Ishikawa (cell line): Measurements from ENCODE around the gene C19orf18.

ENCODE experiments used
- CEBPB ChIP-seq: IDR thresholded peaks from 2 replicates; pipeline ENCODE4 v1.6.1; 2012
- CREB1 ChIP-seq: IDR thresholded peaks from 2 replicates; pipeline ENCODE4 v1.6.1; 2012; ENCODE audit warnings: low read depth
- EGR1 ChIP-seq: IDR thresholded peaks from 2 replicates; pipeline ENCODE4 v1.6.1; 2012
- EP300 ChIP-seq: IDR thresholded peaks from 2 replicates; pipeline ENCODE4 v1.6.1; 2012; ENCODE audit warnings: borderline replicate concordance
- FOXM1 ChIP-seq: IDR thresholded peaks from 2 replicates; pipeline ENCODE4 v1.6.1; 2012; ENCODE audit warnings: low read depth, borderline replicate concordance
- NFIC ChIP-seq: IDR thresholded peaks from 2 replicates; pipeline ENCODE4 v1.6.1; 2012
- RAD21 ChIP-seq: IDR thresholded peaks from 2 replicates; pipeline ENCODE4 v1.6.1; 2012; ENCODE audit warnings: low read depth
- TAF1 ChIP-seq: IDR thresholded peaks from 2 replicates; pipeline ENCODE4 v1.6.1; 2012; ENCODE audit warnings: low read depth, mild to moderate bottlenecking
- TCF12 ChIP-seq: IDR thresholded peaks from 2 replicates; pipeline ENCODE4 v1.6.1; 2012; ENCODE audit warnings: low read depth
- TEAD4 ChIP-seq: IDR thresholded peaks from 2 replicates; pipeline ENCODE4 v1.6.1; 2012
- YY1 ChIP-seq: IDR thresholded peaks from 2 replicates; pipeline ENCODE4 v1.6.1; 2012; ENCODE audit warnings: low read depth
- ZBTB7A ChIP-seq: IDR thresholded peaks from 2 replicates; pipeline ENCODE4 v1.6.1; 2012; ENCODE audit warnings: low read depth
- TF ChIP-seq, protein P1 (sequence below): IDR thresholded peaks from 2 replicates; pipeline ENCODE4 v1.6.1; 2012
- TF ChIP-seq, protein P2 (sequence below): IDR thresholded peaks from 2 replicates; pipeline ENCODE4 v1.6.1; 2012; ENCODE audit warnings: low read depth, mild to moderate bottlenecking
- TF ChIP-seq, protein P3 (sequence below): IDR thresholded peaks from 2 replicates; pipeline ENCODE4 v1.6.1; 2012

The C19orf18 gene

DNA sequence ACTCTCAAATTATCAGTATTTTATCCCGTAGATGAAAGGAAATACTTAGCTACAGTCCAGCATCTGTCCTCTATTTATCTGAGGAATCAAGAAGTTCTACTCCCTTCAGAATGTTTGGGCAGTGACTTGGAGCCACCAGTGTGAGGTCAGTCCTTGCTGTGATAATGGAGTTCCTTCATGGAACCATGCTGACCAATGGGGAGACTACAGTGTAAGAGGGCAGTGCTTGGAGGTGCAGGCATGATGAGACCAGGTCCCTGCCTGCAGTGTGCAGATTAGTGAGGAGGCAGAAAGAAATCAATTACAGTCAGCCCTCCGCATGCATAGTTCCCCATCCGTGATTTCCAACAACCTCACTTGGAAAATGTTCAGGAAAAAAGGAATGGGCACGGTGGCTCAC lies at the start of gene C19orf18:
C19orf18 (minus strand) TSS at position 101 of the 400 bp plus-strand sequence. CDS start 102 bp downstream, outside the sequence.
- TF ChIP-seq, protein P1, sequence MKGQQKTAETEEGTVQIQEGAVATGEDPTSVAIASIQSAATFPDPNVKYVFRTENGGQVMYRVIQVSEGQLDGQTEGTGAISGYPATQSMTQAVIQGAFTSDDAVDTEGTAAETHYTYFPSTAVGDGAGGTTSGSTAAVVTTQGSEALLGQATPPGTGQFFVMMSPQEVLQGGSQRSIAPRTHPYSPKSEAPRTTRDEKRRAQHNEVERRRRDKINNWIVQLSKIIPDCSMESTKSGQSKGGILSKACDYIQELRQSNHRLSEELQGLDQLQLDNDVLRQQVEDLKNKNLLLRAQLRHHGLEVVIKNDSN, result no peak
- no peak for TF ChIP-seq EP300
- no peak for TF ChIP-seq TEAD4
- TF ChIP-seq TAF1, result no peak
- TF ChIP-seq TCF12, result no peak
- no peak for TF ChIP-seq YY1
- TF ChIP-seq, protein P2, sequence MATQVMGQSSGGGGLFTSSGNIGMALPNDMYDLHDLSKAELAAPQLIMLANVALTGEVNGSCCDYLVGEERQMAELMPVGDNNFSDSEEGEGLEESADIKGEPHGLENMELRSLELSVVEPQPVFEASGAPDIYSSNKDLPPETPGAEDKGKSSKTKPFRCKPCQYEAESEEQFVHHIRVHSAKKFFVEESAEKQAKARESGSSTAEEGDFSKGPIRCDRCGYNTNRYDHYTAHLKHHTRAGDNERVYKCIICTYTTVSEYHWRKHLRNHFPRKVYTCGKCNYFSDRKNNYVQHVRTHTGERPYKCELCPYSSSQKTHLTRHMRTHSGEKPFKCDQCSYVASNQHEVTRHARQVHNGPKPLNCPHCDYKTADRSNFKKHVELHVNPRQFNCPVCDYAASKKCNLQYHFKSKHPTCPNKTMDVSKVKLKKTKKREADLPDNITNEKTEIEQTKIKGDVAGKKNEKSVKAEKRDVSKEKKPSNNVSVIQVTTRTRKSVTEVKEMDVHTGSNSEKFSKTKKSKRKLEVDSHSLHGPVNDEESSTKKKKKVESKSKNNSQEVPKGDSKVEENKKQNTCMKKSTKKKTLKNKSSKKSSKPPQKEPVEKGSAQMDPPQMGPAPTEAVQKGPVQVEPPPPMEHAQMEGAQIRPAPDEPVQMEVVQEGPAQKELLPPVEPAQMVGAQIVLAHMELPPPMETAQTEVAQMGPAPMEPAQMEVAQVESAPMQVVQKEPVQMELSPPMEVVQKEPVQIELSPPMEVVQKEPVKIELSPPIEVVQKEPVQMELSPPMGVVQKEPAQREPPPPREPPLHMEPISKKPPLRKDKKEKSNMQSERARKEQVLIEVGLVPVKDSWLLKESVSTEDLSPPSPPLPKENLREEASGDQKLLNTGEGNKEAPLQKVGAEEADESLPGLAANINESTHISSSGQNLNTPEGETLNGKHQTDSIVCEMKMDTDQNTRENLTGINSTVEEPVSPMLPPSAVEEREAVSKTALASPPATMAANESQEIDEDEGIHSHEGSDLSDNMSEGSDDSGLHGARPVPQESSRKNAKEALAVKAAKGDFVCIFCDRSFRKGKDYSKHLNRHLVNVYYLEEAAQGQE, result no peak
- TF ChIP-seq CREB1, result no peak
- no peak for TF ChIP-seq RAD21
- TF ChIP-seq NFIC, result no peak
- TF ChIP-seq EGR1, result no peak
- TF ChIP-seq ZBTB7A, result no peak
- TF ChIP-seq FOXM1, result no peak
- TF ChIP-seq CEBPB, result no peak
- TF ChIP-seq, protein P3, sequence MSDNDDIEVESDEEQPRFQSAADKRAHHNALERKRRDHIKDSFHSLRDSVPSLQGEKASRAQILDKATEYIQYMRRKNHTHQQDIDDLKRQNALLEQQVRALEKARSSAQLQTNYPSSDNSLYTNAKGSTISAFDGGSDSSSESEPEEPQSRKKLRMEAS, result no peak

DNA sequence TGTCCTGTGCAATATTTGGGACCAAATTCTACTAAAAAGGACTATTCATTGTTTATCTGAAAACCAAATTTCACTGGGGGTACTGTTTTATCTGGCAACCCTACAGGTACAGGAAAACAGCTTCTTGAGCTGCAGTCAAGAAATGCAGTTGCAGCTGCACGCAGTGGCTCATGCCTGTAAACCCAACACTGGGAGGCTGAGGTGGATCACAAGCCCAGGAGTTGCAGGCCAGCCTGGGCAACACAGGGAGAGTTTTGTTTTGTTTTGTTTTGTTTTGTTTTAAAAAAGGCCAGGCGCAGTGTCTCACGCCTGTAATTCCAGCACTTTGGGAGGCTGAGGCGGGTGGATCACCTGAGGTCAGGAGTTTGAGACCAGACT lies 47.9 kb upstream of the C19orf18 start:
- no peak for TF ChIP-seq NFIC
- no peak for TF ChIP-seq EGR1
- TF ChIP-seq, protein P2, result no peak
- no peak for TF ChIP-seq YY1
- TF ChIP-seq, protein P3, result no peak
- no peak for TF ChIP-seq ZBTB7A
- TF ChIP-seq, protein P1, result no peak
- no peak for TF ChIP-seq TEAD4

DNA sequence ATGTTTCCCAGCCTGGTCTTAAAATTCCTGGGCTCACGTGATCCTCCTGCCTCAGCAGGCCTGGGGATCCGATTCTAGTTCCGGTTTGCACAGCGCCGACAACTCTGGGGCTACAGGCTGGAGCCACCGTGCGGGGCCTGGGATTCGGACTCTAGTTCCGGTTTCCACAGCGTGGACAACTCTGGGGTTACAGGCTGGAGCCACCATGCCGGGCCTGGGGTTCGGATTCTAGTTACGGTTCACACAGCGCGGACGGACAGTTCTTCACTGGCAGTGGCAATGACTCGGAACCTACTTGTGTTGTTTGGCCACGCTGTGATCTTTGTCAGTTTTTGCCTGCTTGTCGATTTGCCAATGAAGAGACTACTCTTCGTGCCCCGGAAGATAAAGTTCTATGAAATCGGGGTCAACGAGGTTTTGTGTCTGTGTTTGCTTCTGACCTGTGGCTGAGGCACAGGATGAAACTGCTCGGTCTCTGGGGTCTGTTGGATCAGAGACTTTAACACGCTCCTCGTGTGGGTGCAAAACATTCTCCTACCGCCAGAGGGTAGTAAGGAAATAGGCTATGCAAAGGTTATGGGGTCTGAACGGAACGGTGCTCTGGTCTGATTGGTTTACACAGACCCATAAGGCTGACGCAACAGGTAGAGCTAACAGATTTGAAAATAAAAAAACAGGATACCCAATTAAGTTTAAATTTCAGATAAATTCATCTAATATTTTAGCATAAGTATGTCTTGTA lies 47.4 kb upstream of the C19orf18 start:
- TF ChIP-seq, protein P1, result no peak
- peak; percentile 64 for TF ChIP-seq RAD21

DNA sequence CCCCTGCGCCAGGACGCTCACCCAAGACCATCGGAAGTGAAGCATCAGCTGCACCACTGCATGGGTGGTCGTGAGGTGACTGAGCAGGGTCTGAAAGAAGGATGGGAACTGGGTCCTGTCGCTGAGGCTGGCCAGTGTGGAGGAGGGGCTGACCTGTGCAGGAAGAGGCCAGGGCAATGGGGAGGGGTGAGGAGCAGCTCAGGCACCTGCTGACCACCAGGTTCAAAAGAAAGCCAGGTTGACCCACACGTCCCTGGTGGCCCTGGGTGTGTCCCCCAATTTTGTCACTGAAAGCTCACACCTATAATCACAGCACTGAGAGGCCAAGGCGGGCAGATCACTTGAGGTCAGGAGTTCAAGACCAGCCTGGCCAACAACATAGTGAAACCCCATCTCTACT lies 45.8 kb upstream of the C19orf18 start:
- TF ChIP-seq TAF1, result no peak

DNA sequence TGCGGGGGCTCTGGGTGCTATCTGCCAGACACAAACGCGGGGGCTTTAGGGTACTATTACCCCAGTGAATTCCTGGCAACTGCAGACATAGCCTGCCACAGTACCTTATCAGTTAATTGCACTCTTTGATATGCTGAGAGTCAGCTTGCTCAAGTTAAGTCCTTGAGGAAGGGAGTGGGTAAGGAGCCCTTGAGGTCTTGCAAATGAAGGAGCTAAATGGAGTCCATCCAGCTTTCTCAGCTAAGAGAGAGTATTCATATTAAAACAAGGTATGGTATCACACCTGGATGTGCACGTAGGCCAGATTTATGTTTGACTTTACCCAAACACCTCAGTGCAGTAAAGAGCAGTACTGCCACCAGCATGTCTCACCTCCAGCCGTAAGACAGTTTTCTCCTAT lies 39.8 kb upstream of the C19orf18 start:
- TF ChIP-seq RAD21, result no peak

DNA sequence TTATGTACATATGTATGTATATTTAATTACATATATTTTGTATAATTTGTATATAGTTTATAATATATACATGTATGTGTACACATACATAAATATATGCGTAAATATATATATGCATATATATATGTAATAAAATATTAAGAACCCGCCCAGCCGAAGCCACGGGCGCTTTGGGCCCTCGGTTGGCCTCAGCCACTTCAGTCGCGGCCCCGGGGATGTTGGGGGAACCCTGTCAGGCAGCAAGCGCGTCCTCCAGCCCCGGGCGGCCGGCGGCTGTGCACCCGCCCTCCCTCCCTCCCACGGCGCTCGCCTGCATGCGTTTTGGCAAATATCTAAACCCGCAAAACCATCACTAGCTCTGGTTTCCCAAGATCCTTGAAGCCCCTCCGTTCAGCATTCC lies 36.2 kb upstream of the C19orf18 start:
- TF ChIP-seq TAF1, result no peak
- TF ChIP-seq, protein P2, result no peak
- TF ChIP-seq YY1, result no peak
- no peak for TF ChIP-seq EGR1
- no peak for TF ChIP-seq EP300
- no peak for TF ChIP-seq TCF12
- TF ChIP-seq ZBTB7A, result no peak
- TF ChIP-seq, protein P3, result no peak
- no peak for TF ChIP-seq CREB1
- no peak for TF ChIP-seq RAD21
- no peak for TF ChIP-seq CEBPB
